Testis (tissue), 2 donors: Measurements from ENCODE around the gene AMN.

Experiments
- CTCF ChIP-seq, 3 experiments: fragments of 450-650 bp in 2 of 3; fragments of 200-600 bp in 1 of 3; sonication (generic) in 1 of 3; IDR thresholded peaks; one replicate each; pipeline ENCODE4 v1.5.1; 2016 to 2019; ENCODE audit warnings: antibody characterized with exemption in 3 of 3, mild to moderate bottlenecking in 2 of 3, moderate library complexity in 1 of 3
- POLR2A ChIP-seq: fragments of 450-650 bp; IDR thresholded peaks from one replicate; pipeline ENCODE4 v1.6.1; 2017; ENCODE audit warnings: antibody characterized with exemption, mild to moderate bottlenecking, moderate library complexity

- no peak for TF ChIP-seq CTCF (IDR thresholded peaks at IDR 0.05)
- TF ChIP-seq POLR2A, result no peak
Observed at GRCh38 chr14:102929241-102930137, 7.0 kb downstream of the AMN start.
